Body of pancreas (tissue), 4 donors: ENCODE data around the gene CHCHD3.

ENCODE experiments used
- POLR2A ChIP-seq, 3 donors: fragments of 450-650 bp; IDR thresholded peaks; one replicate each; pipeline ENCODE4 v1.6.1; 2016; ENCODE audit warnings: antibody characterized with exemption in 3 of 3, mild to moderate bottlenecking in 2 of 3
- TF ChIP-seq, protein P1 (sequence below), 7 experiments: fragments of 450-650 bp in 4 of 7; fragments of 200-600 bp in 3 of 7; sonication (generic) in 3 of 7; IDR thresholded peaks; one replicate each; pipeline ENCODE4 v1.5.1; 2016 to 2019; ENCODE audit warnings: antibody characterized with exemption in 7 of 7

DNA sequence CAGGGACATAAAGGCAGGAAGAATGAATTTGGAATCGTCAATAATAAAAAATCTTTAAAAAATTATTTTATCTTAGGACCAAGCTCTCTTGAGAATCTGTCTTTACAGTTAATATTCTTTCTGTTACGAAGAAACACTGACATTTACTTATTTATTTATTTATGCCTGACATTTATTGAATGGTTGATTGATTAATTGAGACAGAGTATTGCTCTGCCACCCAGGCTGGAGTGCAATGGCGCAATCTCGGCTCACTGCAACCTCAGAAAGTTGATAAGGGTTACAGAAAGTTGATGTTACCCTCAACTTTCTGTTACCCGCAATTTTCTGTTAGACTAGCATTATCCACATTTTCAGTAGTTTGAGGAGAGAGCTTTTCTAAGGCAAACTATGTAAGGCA lies 70.1 kb downstream of the CHCHD3 start:
- TF ChIP-seq, protein P1, sequence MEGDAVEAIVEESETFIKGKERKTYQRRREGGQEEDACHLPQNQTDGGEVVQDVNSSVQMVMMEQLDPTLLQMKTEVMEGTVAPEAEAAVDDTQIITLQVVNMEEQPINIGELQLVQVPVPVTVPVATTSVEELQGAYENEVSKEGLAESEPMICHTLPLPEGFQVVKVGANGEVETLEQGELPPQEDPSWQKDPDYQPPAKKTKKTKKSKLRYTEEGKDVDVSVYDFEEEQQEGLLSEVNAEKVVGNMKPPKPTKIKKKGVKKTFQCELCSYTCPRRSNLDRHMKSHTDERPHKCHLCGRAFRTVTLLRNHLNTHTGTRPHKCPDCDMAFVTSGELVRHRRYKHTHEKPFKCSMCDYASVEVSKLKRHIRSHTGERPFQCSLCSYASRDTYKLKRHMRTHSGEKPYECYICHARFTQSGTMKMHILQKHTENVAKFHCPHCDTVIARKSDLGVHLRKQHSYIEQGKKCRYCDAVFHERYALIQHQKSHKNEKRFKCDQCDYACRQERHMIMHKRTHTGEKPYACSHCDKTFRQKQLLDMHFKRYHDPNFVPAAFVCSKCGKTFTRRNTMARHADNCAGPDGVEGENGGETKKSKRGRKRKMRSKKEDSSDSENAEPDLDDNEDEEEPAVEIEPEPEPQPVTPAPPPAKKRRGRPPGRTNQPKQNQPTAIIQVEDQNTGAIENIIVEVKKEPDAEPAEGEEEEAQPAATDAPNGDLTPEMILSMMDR (IDR thresholded peaks at IDR 0.05), result no peak
- TF ChIP-seq POLR2A (IDR thresholded peaks at IDR 0.05), result no peak
